H1 (cell line): Measurements from ENCODE around the gene TSPAN32. TPM values are rescaled to one million over a fixed set of nuclear protein-coding genes. Genes with fewer than 3 reads are reported as not detected.
"Not testable (repeated sequence)": the region's sequence is repeated elsewhere in the genome, so short reads cannot be mapped to it uniquely, and the experiment has no call there.

Experiments used
- CTCF ChIA-PET: fragments of 300-600 bp; sonication (Branson Sonifier 250); formaldehyde crosslinking; loops from one replicate; lab custom pipeline; 2021; ENCODE audit not compliant: partially characterized antibody; lab: Charles Lee
- POLR2A ChIA-PET: fragments of 300-600 bp; sonication (Branson Sonifier 250); formaldehyde crosslinking; loops from one replicate; lab custom pipeline; 2021; ENCODE audit warnings: inconsistent platforms; ENCODE audit not compliant: partially characterized antibody; lab: Charles Lee
- DNase-seq, 2 experiments: peaks; one replicate each; pipeline versions ENCODE4 v3.0.0 to v3.0.0-alpha.2; 2010 to 2022; ENCODE audit warnings: low spot score in 2 of 2, low read depth in 1 of 2, mixed read lengths in 1 of 2
- FAIRE-seq: peaks from 2 replicates; lab custom pipeline; 2011; peaks lifted over from hg19 to GRCh38; lab: Jason Lieb, UNC
- H2AFZ ChIP-seq: 2 replicates; pipeline ENCODE4 v1.8.1; 2012; ENCODE audit warnings: low read length, inconsistent platforms
- H2AK5ac ChIP-seq: 2 replicates; pipeline ENCODE4 v1.6.1; 2013; ENCODE audit warnings: low read depth, low read length
- H2BK120ac ChIP-seq: replicated peaks from 2 replicates; pipeline ENCODE3; 2013; ENCODE audit warnings: low read depth, low read length, inconsistent platforms
- H2BK12ac ChIP-seq: 2 replicates; pipeline ENCODE4 v1.6.1; 2013; ENCODE audit warnings: low read depth, low read length
- H2BK15ac ChIP-seq: 2 replicates; pipeline ENCODE4 v1.6.1; 2013; ENCODE audit warnings: low read length
- H2BK20ac ChIP-seq: 2 replicates; pipeline ENCODE4 v1.6.1; 2013; ENCODE audit warnings: low read length
- H2BK5ac ChIP-seq: 2 replicates; pipeline ENCODE4 v1.6.1; 2013; ENCODE audit warnings: low read depth, low read length
- H3K14ac ChIP-seq: 2 replicates; pipeline ENCODE4 v1.6.1; 2013; ENCODE audit warnings: inconsistent platforms; ENCODE audit not compliant: insufficient read length
- H3K18ac ChIP-seq: 2 replicates; pipeline ENCODE4 v1.6.1; 2013; ENCODE audit warnings: low read length; ENCODE audit errors: extremely low read depth
- H3K23ac ChIP-seq: 2 replicates; pipeline ENCODE4 v1.6.1; 2013; ENCODE audit warnings: inconsistent platforms; ENCODE audit not compliant: insufficient read length
- H3K23me2 ChIP-seq: 2 replicates; pipeline ENCODE4 v1.6.1; 2013; ENCODE audit warnings: low read depth, low read length
- H3K27ac ChIP-seq: 2 replicates; pipeline ENCODE4 v1.6.1; 2011; ENCODE audit warnings: low read depth, low read length, inconsistent platforms
- H3K27me3 ChIP-seq, 4 experiments: replicated peaks in 1 of 4; 1 replicate in 1 of 4; 2 replicates in 3 of 4; pipeline versions ENCODE4 v1.6.1 to v1.8.1; 2011 to 2013; ENCODE audit warnings: low read length in 3 of 4, mild to moderate bottlenecking in 3 of 4, inconsistent platforms in 2 of 4, mixed read lengths in 2 of 4, moderate library complexity in 1 of 4; ENCODE audit not compliant: control insufficient read depth in 3 of 4, insufficient read depth in 3 of 4; ENCODE audit errors: extremely low read depth in 1 of 4
- H3K36me3 ChIP-seq, 4 experiments: 2 replicates each; pipeline versions ENCODE4 v1.6.1 to v1.8.1; 2011 to 2013; ENCODE audit warnings: mild to moderate bottlenecking in 4 of 4, low read length in 3 of 4, moderate library complexity in 2 of 4, control low read depth in 1 of 4, inconsistent platforms in 1 of 4; ENCODE audit not compliant: insufficient read depth in 4 of 4, control insufficient read depth in 2 of 4
- H3K4ac ChIP-seq: replicated peaks from 2 replicates; pipeline ENCODE3; 2013; ENCODE audit warnings: low read length, low read depth, mixed read lengths, inconsistent platforms; ENCODE audit not compliant: insufficient read length
- H3K4me1 ChIP-seq, 4 experiments: replicated peaks in 1 of 4; 1 replicate in 1 of 4; 2 replicates in 3 of 4; pipeline versions ENCODE4 v1.6.1 to v1.8.1; 2011 to 2013; ENCODE audit warnings: low read length in 3 of 4, inconsistent platforms in 2 of 4, mixed read lengths in 1 of 4; ENCODE audit not compliant: insufficient read depth in 4 of 4, control insufficient read depth in 3 of 4
- H3K4me2 ChIP-seq, 2 experiments: 2 replicates each; pipeline versions ENCODE4 v1.6.1 to v1.8.1; 2011 to 2013; ENCODE audit warnings: low read depth in 2 of 2, low read length in 2 of 2, control low read depth in 1 of 2, inconsistent platforms in 1 of 2, mild to moderate bottlenecking in 1 of 2; ENCODE audit not compliant: insufficient read depth in 1 of 2
- H3K4me3 ChIP-seq, 4 experiments: fragments of 200-600, 300-600 bp in 1 of 4; sonication (generic), shearing (Covaris generic), sonication (Bioruptor Twin) in 1 of 4; 2 replicates each; pipeline versions ENCODE4 v1.5.1 to v1.8.1; 2011 to 2016; ENCODE audit warnings: low read length in 4 of 4, low read depth in 3 of 4, control low read depth in 2 of 4, inconsistent platforms in 2 of 4, mild to moderate bottlenecking in 2 of 4, mixed read lengths in 1 of 4, moderate library complexity in 1 of 4; ENCODE audit not compliant: insufficient read depth in 2 of 4; ENCODE audit errors: extremely low read depth in 1 of 4
- H3K56ac ChIP-seq: replicated peaks from 2 replicates; pipeline ENCODE3; 2013; ENCODE audit warnings: low read depth, mild to moderate bottlenecking, mixed read lengths, low read length, inconsistent platforms; ENCODE audit not compliant: insufficient read length
- H3K79me1 ChIP-seq: 2 replicates; pipeline ENCODE4 v1.6.1; 2013; ENCODE audit warnings: low read depth, low read length, control low read depth
- H3K79me2 ChIP-seq, 2 experiments: 2 replicates each; pipeline versions ENCODE4 v1.6.1 to v1.8.1; 2012 to 2013; ENCODE audit warnings: low read length in 2 of 2, mild to moderate bottlenecking in 2 of 2, inconsistent platforms in 1 of 2; ENCODE audit not compliant: insufficient read depth in 2 of 2, control insufficient read depth in 1 of 2
- H3K9ac ChIP-seq, 4 experiments: replicated peaks in 1 of 4; 1 replicate in 1 of 4; 2 replicates in 3 of 4; pipeline versions ENCODE4 v1.6.1 to v1.8.1; 2011 to 2013; ENCODE audit warnings: low read depth in 3 of 4, low read length in 3 of 4, control low read depth in 2 of 4, mild to moderate bottlenecking in 2 of 4, moderate library complexity in 2 of 4, inconsistent platforms in 1 of 4; ENCODE audit errors: extremely low read depth in 1 of 4
- H3K9me3 ChIP-seq, 2 experiments: 2 replicates each; pipeline versions ENCODE4 v1.6.1 to v1.8.1; 2012 to 2013; ENCODE audit warnings: mild to moderate bottlenecking in 2 of 2, moderate library complexity in 2 of 2, control low read depth in 1 of 2, inconsistent platforms in 1 of 2, low read depth in 1 of 2, low read length in 1 of 2, mixed read lengths in 1 of 2; ENCODE audit not compliant: insufficient read depth in 2 of 2
- H4K20me1 ChIP-seq, 2 experiments: replicated peaks in 1 of 2; 2 replicates each; pipeline versions ENCODE3 to v1.8.1; 2011 to 2013; ENCODE audit warnings: inconsistent platforms in 2 of 2, low read length in 2 of 2, mild to moderate bottlenecking in 1 of 2; ENCODE audit not compliant: insufficient read depth in 2 of 2, control insufficient read depth in 1 of 2
- H4K5ac ChIP-seq: 2 replicates; pipeline ENCODE4 v1.6.1; 2013; ENCODE audit warnings: low read length, low read depth, mixed read lengths, inconsistent platforms; ENCODE audit not compliant: insufficient read length
- H4K8ac ChIP-seq: 2 replicates; pipeline ENCODE4 v1.8.0; 2013; ENCODE audit warnings: mild to moderate bottlenecking, moderate library complexity, low read length, inconsistent platforms; ENCODE audit not compliant: insufficient read depth; ENCODE audit errors: extremely low read depth
- H4K91ac ChIP-seq: replicated peaks from 2 replicates; pipeline ENCODE3; 2013; ENCODE audit warnings: low read length, mixed read lengths, inconsistent platforms; ENCODE audit not compliant: insufficient read length
- BACH1 ChIP-seq: IDR thresholded peaks from 2 replicates; pipeline ENCODE4 v1.6.1; 2012; ENCODE audit warnings: low read length, improper control_type of control experiment
- KDM4A ChIP-seq: IDR thresholded peaks from one replicate; pipeline ENCODE4 v1.7.1; 2012; ENCODE audit warnings: low read depth, mild to moderate bottlenecking, moderate library complexity, low read length, inconsistent platforms; ENCODE audit not compliant: severe bottlenecking
- WGBS, 2 experiments: shearing (Covaris generic) in 1 of 2; methylation state at CpG; one replicate each; pipeline versions ENCODE4 v1.1.6 to v1.1.7; 2013 to 2015; ENCODE audit warnings: low lambda C conversion rate in 2 of 2, mixed read lengths in 2 of 2, inconsistent platforms in 1 of 2, low coverage in 1 of 2, missing lambda C conversion rate in 1 of 2; ENCODE audit not compliant: insufficient replicate concordance in 2 of 2, insufficient coverage in 1 of 2, insufficient read length in 1 of 2; ENCODE audit errors: extremely low coverage in 1 of 2, missing lambda C conversion rate in 1 of 2; 5-methylcytosine and 5-hydroxymethylcytosine counted together
- polyA plus RNA-seq, 7 experiments: library from polyadenylated mRNA; depleted of rRNA in 3 of 7; stranded (reverse) in 5 of 7; unstranded in 2 of 7; fragments of >200 nt in 5 of 7; fragments of 200-250 nt in 2 of 7; gene quantifications; 1 replicate in 5 of 7; 2 replicates in 1 of 7; 4 replicates in 1 of 7; pipeline versions ENCODE4 v1.2.1 to v1.2.3, GENCODE V29; 2011 to 2013; ENCODE audit warnings: missing spikeins in 2 of 7, mixed read lengths in 2 of 7
- total RNA-seq: library from RNA; stranded (reverse); fragmentation: NEBNext Ultra II Directional; extraction: Animal tissue kit (Norgen Biotek cat#: 25700); gene quantifications from 2 replicates; pipeline ENCODE4 v1.2.1, GENCODE V29; 2021

Gene TSPAN32
- total and polyA plus RNA-seq, 2 of the 8 experiments (the other 6 are each of a cell fraction or from before 2014, with no cell fraction given): not detected

GRCh38 chr11:2331404-2331803 lies 29.6 kb downstream of the TSPAN32 start:
- Histone ChIP-seq H3K18ac (no peak overlapping the region), H3K4me2 (no peak overlapping the region), H3K9ac (no peak overlapping the region), H3K79me1 (no peaks in the 10 kb centered on the region), H3K79me2 (no peaks in the 10 kb centered on the region), H2BK15ac (no peak overlapping the region), H2BK20ac (no peak overlapping the region), H3K14ac (no peak overlapping the region), H3K36me3 (no peaks in the 10 kb centered on the region), H4K20me1 (no peaks in the 10 kb centered on the region), H3K4me1 (no peaks in the 10 kb centered on the region), H2BK120ac (no peak overlapping the region), H4K91ac (no peak overlapping the region), H3K23ac (no peak overlapping the region), H3K4me3 (no peak overlapping the region), H3K56ac (no peak overlapping the region), H2AK5ac (no peak overlapping the region), H2AFZ (no peak overlapping the region), H3K27ac (no peak overlapping the region), H4K5ac (no peak overlapping the region), H3K27me3 (no peaks in the 10 kb centered on the region; a peak in 1 of 7 replicates), H4K8ac (no peak overlapping the region), H2BK5ac (no peak overlapping the region), H2BK12ac (no peak overlapping the region), H3K23me2 (no peaks in the 10 kb centered on the region), H3K9me3 (peaks cover 7 to 18% of the 10 kb centered on the region in 2 experiments; a peak in 3 of 4 replicates), H3K4ac (no peak overlapping the region)
- CTCF ChIA-PET: no interaction called here
- DNase-seq: no peak
- 100% methylated on average over 4 of the region's 5 CpGs; no CpG with 5 or more reads in 1 of the 2 experiments for WGBS, 2 experiments
- no peak for FAIRE-seq
- TF ChIP-seq BACH1 (no peak), KDM4A (no peak)
- POLR2A ChIA-PET: interaction anchor here (1.4 kb wide), 1 partner anchor 47 kb away, joined by 3 read pairs; no protein-coding TSS in a partner anchor

- H2BK20ac ChIP-seq, H2BK120ac ChIP-seq, H4K8ac ChIP-seq, H2AK5ac ChIP-seq, H3K27ac ChIP-seq, H4K20me1 ChIP-seq, H3K4me1 ChIP-seq, CTCF ChIA-PET, DNase-seq, H3K79me2 ChIP-seq, H3K14ac ChIP-seq, H4K5ac ChIP-seq, H2BK5ac ChIP-seq, H3K4ac ChIP-seq, H3K23ac ChIP-seq, H4K91ac ChIP-seq, H3K9ac ChIP-seq, H3K27me3 ChIP-seq, FAIRE-seq, H3K18ac ChIP-seq, H3K56ac ChIP-seq, POLR2A ChIA-PET, H3K79me1 ChIP-seq, H3K4me3 ChIP-seq, H2BK12ac ChIP-seq, H3K4me2 ChIP-seq, H3K36me3 ChIP-seq, H2AFZ ChIP-seq, H3K23me2 ChIP-seq, H2BK15ac ChIP-seq: not testable (repeated sequence)
- peaks cover 7 to 18% of the 10 kb centered on the region in 2 experiments; a peak in 3 of 4 replicates for H3K9me3 ChIP-seq
- WGBS, 2 experiments: 91% methylated on average over 7 of the region's 29 CpGs; no CpG with 5 or more reads in 1 of the 2 experiments
Observed at GRCh38 chr11:2332569-2332968, 30.8 kb downstream of the TSPAN32 start.
